GM04503 (cell line): ENCODE results near the gene FUT2.

Experiments used
- DNase-seq: peaks from one replicate; pipeline ENCODE4 v3.0.0-alpha.2; 2012; ENCODE audit warnings: low read depth

FUT2 gene

DNA sequence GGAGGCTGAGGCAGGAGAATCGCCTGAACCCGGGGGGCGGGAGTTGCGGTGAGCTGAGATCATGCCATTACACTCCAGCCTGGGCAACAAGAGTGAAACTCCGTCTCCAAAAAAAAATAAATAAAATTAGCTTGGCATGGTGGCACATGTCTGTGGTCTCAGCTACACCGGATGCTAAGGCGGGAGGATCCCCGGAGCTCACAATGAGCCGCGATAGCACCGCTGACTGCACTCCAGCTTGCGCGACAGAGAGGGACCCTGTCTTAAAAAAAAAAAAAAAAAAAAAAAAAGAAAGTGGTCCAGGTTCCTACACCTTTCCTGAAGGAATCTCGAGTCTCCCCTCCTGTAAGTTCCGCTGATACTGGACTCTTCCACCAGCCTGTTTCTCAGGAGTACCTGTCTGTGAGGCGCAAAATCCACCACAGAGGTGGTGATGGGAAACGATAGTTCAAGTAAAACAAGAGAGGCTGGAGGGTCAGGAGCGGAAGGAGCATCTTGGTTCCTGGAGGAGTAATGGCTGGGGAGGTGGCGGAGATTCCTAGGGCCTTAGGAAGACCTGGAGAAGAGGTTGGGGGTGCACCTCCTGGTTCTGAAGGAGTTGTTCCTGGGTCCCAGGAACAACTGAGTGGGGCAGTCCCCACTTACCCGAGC lies 56.2 kb downstream of the FUT2 start:
- no peak for DNase-seq

DNA sequence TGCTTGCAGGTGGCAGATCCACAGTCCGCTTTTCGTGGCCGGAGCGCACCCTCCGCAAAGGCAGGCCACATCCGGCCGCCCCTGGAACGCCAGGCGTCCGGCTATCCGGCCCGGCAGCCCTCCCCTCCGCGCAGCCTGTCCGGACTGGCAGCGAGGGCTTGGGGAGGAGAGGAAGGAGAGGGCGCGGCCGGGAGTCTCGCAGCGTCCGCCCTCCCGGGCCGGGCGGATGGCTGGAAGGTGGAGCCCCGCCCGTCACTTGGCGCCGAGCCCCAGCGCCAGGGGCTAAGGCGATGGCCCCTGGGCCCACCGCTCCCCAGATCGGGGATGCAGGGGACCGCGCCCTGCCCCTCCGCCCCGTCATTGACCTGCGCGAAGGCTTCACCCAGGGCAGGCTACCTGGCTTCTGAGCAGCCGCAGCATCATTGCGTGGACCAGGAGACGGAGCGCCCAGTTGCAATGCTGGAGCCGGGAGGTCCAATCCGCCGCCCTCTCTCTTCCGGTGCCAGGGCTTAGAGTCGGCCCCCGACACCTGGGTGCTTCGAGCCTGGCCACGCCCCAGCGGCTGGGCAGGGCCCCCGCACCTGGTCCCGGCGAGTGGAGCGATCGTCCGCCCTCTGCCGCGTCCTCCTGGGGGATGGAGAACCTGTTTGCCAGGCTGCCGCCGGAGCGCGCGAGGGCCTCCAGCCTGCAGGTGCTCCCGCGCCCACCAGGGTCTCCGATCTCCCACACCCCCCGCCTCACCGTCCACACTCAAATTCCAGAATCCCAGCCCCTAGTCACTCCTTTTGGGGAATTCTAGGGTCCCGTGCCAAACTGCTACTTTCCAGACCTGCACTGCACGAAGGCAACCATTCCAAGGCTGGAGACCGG lies 57.0 kb downstream of the FUT2 start, which contains the start of gene FUT1:
Gene FUT1, minus strand, starts transcription at position 146 of the 870 bp plus-strand sequence. CDS start 1,360 bp downstream, outside the sequence.
- no peak for DNase-seq

DNA sequence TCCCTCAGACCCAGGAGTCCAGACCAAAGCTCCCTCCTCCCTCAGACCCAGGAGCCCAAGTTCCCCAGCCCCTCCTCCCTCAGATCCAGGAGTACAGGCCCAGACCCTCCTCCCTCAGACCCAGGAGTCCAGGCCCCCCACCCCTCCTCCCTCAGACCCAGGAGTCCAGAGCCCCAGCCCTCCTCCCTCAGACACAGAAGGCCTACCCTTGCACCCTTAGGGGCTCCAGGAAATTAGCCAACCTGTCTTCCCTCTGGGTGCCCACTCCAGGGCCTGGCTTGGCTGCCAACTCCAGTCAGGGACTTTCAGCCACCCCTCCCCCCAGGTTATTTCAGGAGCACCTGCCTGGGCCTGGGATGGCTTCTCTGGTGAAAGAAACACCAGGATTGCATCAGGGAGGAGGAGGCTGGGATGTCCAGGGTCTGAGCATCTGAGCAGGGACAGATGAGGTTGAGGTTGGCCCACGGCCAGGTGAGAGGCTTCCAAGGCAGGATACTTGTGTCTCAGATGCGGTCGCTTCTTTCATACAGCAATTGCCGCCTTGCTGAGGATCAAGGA lies 59.4 kb downstream of the FUT2 start, which contains the start of gene FGF21:
Gene FGF21, plus strand, starts transcription at position 441 of the 558 bp plus-strand sequence. CDS start 713 bp downstream, outside the sequence.
- DNase-seq, result no peak
